OCI-LY1 (cell line): ENCODE measurements around the gene ZC3H18.
A peak's percentile ranks its signal among the peaks of the same experiment; 100 is the strongest.

Experiments
- H2AFZ ChIP-seq: fragments of 200-600 bp; sonication (generic), shearing (Covaris generic); 2 replicates; pipeline ENCODE4 v1.6.0; 2014; ENCODE audit warnings: antibody characterized with exemption, mild to moderate bottlenecking, low read length
- H3F3A ChIP-seq: fragments of 200-600 bp; sonication (generic), shearing (Covaris generic); 2 replicates; pipeline ENCODE4 v1.6.0; 2014; ENCODE audit warnings: mild to moderate bottlenecking, antibody characterized with exemption, low read length, moderate library complexity; ENCODE audit not compliant: insufficient read depth
- H3K27ac ChIP-seq: fragments of 200-600 bp; sonication (generic); 2 replicates; pipeline ENCODE4 v1.5.1; 2014; ENCODE audit warnings: low read length, mixed run types, mild to moderate bottlenecking, low read depth; ENCODE audit not compliant: poor library complexity, severe bottlenecking
- H3K27me3 ChIP-seq: fragments of 200-600 bp; sonication (generic); 2 replicates; pipeline ENCODE4 v1.6.0; 2014; ENCODE audit warnings: antibody characterized with exemption, mild to moderate bottlenecking, low read length, moderate library complexity; ENCODE audit not compliant: insufficient read depth
- H3K36me3 ChIP-seq: fragments of 200-600 bp; sonication (generic); 2 replicates; pipeline ENCODE4 v1.6.1; 2014; ENCODE audit warnings: mild to moderate bottlenecking, antibody characterized with exemption, low read length, moderate library complexity, mixed read lengths; ENCODE audit not compliant: insufficient read depth
- H3K4me1 ChIP-seq: fragments of 200-600 bp; sonication (generic); 2 replicates; pipeline ENCODE4 v1.5.1; 2014; ENCODE audit warnings: mild to moderate bottlenecking, low read length, moderate library complexity; ENCODE audit not compliant: insufficient read depth, severe bottlenecking
- H3K4me2 ChIP-seq: fragments of 200-600 bp; sonication (generic), shearing (Covaris generic); 2 replicates; pipeline ENCODE4 v1.6.1; 2014; ENCODE audit warnings: low read length
- H3K4me3 ChIP-seq: fragments of 200-600 bp; sonication (generic); 2 replicates; pipeline ENCODE4 v1.5.1; 2014; ENCODE audit warnings: low read length, low read depth, mild to moderate bottlenecking, mixed read lengths; ENCODE audit not compliant: poor library complexity, severe bottlenecking
- H3K79me2 ChIP-seq: fragments of 200-600 bp; shearing (Covaris generic); 2 replicates; pipeline ENCODE4 v1.6.1; 2016; ENCODE audit warnings: mixed run types, low read length, mixed read lengths; ENCODE audit not compliant: insufficient read depth
- H3K9ac ChIP-seq: fragments of 200-600 bp; sonication (generic), shearing (Covaris generic); 2 replicates; pipeline ENCODE4 v1.6.1; 2014; ENCODE audit warnings: mild to moderate bottlenecking, low read length, mixed read lengths
- H3K9me2 ChIP-seq: fragments of 200-600 bp; sonication (generic), shearing (Covaris generic); 2 replicates; pipeline ENCODE4 v1.6.1; 2014; ENCODE audit warnings: low read depth, mild to moderate bottlenecking, low read length, mixed read lengths
- H3K9me3 ChIP-seq: fragments of 200-600 bp; shearing (Covaris generic); 2 replicates; pipeline ENCODE4 v1.6.1; 2014; ENCODE audit warnings: low read length, mixed read lengths
- H4K20me1 ChIP-seq: fragments of 200-600 bp; sonication (generic), shearing (Covaris generic); 2 replicates; pipeline ENCODE4 v1.6.0; 2016; ENCODE audit warnings: mild to moderate bottlenecking, low read length; ENCODE audit not compliant: insufficient read depth
- EZH2 ChIP-seq: fragments of 200-600 bp; sonication (generic), shearing (Covaris generic); IDR thresholded peaks from 2 replicates; pipeline ENCODE4 v1.8.0; 2017; ENCODE audit warnings: borderline replicate concordance, mixed run types, mild to moderate bottlenecking, antibody characterized with exemption, low read length, moderate library complexity, mixed read lengths
- TF ChIP-seq, protein P1 (sequence below): fragments of 200-600 bp; sonication (generic), shearing (Covaris generic); IDR thresholded peaks from 2 replicates; pipeline ENCODE4 v1.5.1; 2017; ENCODE audit warnings: mild to moderate bottlenecking, antibody characterized with exemption, low read length, moderate library complexity, mixed read lengths

Gene ZC3H18

GRCh38 chr16:88634994-88635670 lies 64.9 kb downstream of the ZC3H18 start:
- H3K36me3 ChIP-seq = peaks cover 24% of the 10 kb centered on the region
- no peaks in the 10 kb centered on the region for H3F3A ChIP-seq
- H3K79me2 ChIP-seq = no peaks in the 10 kb centered on the region
- H3K4me1 ChIP-seq = peaks cover 47% of the 10 kb centered on the region
- H2AFZ ChIP-seq = no peak overlapping the region
- H3K9me2 ChIP-seq = no peaks in the 10 kb centered on the region
- no peak overlapping the region; the same call in 1 of the 2 replicates for H3K9ac ChIP-seq
- peak overlapping the region; percentile 53 for H3K4me3 ChIP-seq
- H3K27me3 ChIP-seq = peaks cover 7% of the 10 kb centered on the region; the same call in 1 of the 2 replicates
- no peaks in the 10 kb centered on the region for H3K9me3 ChIP-seq
- H3K27ac ChIP-seq = peak overlapping the region; percentile 25
- TF ChIP-seq, protein P1, sequence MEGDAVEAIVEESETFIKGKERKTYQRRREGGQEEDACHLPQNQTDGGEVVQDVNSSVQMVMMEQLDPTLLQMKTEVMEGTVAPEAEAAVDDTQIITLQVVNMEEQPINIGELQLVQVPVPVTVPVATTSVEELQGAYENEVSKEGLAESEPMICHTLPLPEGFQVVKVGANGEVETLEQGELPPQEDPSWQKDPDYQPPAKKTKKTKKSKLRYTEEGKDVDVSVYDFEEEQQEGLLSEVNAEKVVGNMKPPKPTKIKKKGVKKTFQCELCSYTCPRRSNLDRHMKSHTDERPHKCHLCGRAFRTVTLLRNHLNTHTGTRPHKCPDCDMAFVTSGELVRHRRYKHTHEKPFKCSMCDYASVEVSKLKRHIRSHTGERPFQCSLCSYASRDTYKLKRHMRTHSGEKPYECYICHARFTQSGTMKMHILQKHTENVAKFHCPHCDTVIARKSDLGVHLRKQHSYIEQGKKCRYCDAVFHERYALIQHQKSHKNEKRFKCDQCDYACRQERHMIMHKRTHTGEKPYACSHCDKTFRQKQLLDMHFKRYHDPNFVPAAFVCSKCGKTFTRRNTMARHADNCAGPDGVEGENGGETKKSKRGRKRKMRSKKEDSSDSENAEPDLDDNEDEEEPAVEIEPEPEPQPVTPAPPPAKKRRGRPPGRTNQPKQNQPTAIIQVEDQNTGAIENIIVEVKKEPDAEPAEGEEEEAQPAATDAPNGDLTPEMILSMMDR = no peak
- no peak for TF ChIP-seq EZH2
- peak overlapping the region; percentile 61 for H3K4me2 ChIP-seq
- no peaks in the 10 kb centered on the region for H4K20me1 ChIP-seq

DNA sequence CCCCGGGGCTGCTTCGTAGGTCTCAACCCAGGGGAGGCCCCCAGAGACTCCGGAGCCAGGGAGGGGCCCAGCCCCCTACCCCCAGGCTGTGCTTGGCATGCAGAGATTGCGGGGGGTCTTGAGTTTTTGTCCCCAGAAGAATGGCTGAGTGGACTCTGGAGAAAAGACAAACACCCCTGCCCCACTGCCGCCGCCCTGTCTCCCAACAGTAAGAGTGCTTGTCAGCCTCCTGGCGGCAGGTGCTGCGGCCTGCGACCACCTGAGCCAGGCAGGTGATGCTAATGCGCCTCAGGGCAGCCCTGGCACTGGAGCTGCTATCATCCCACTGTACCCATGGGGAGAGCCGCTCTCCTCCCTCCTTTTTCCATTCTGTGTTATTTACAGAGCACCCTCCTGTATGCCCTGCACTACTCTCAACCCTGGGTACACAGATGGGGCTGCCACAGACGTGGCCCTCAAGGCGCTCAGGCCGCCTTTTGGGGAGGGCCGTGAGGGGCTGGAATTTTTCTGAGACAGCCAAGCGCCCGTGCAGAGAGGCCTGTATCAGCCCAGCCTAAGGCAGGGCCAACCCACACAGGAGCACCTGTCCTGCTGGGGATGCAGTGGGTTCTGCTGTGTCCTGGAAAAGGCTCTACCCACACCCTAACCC lies 65.6 kb downstream of the ZC3H18 start:
- Histone ChIP-seq H3K9me3 (no peaks in the 10 kb centered on the region), H3K9me2 (no peaks in the 10 kb centered on the region), H3K79me2 (no peaks in the 10 kb centered on the region), H3K27ac (peak overlapping the region; percentile 25), H3K4me3 (no peak overlapping the region), H4K20me1 (no peaks in the 10 kb centered on the region), H3K36me3 (peaks cover 17% of the 10 kb centered on the region), H3K4me1 (peaks cover 47% of the 10 kb centered on the region), H3F3A (no peaks in the 10 kb centered on the region), H3K27me3 (peaks cover 10% of the 10 kb centered on the region; the same call in 1 of the 2 replicates), H3K9ac (no peak overlapping the region), H2AFZ (no peak overlapping the region), H3K4me2 (no peak overlapping the region)
- TF ChIP-seq EZH2 = no peak
- TF ChIP-seq, protein P1 = no peak; the same call in 1 of the 2 replicates

DNA sequence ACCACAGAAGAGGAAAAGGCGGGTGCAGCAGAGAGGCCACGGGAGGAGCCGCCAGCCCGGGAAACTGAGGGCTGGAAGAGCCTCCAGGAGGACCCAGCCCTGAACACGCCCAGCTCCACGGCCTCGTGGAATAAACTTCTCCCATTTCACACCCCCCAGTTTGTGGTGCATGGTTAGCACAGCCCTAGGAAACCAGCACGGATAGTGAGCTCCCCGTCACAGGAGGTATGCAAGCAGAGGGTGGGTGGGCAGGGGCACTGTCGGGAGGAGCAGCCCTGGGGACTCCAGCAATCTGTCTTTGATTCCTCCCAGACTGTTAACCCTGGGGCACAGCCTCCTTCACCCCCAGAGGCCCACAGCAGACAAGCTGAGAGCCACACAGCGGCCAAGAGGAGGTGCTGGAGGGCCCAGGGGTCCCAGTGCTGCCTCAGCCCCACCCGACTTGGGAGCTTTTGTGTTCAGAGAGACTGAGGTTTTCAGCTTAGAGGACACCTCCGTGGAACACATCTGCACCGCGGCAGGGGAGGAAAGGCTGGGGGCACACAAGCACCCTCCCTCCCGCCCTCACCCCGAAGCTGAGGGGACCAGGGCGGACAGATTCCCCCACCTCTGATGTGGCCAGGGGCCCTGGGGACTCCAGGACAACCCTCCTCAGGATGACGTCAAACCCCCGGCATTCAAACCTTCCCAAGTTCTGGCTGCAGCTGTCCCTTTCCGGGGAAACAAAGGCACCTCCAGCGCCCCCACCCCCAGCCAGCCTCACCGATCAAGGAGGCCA lies 66.5 kb downstream of the ZC3H18 start:
- H3F3A ChIP-seq = no peaks in the 10 kb centered on the region
- no peak overlapping the region for H3K4me3 ChIP-seq
- TF ChIP-seq, protein P1 = no peak
- TF ChIP-seq EZH2 = no peak
- H4K20me1 ChIP-seq = no peaks in the 10 kb centered on the region
- H3K27me3 ChIP-seq = peaks cover 16% of the 10 kb centered on the region
- H3K9me2 ChIP-seq = no peaks in the 10 kb centered on the region
- H3K27ac ChIP-seq = peak overlapping the region; percentile 50
- peaks cover 47% of the 10 kb centered on the region for H3K4me1 ChIP-seq
- no peaks in the 10 kb centered on the region for H3K79me2 ChIP-seq
- no peak overlapping the region for H3K4me2 ChIP-seq
- no peak overlapping the region for H2AFZ ChIP-seq
- no peak overlapping the region for H3K9ac ChIP-seq
- H3K36me3 ChIP-seq = peaks cover 9% of the 10 kb centered on the region
- no peaks in the 10 kb centered on the region for H3K9me3 ChIP-seq
